Mesenchymal stem cell (in vitro differentiated cells and primary cell): Measurements from ENCODE around the gene PMAIP1.

Experiments used
- DNase-seq: peaks from one replicate; pipeline ENCODE4 v3.0.0-alpha.2; 2013
- H2AFZ ChIP-seq: one replicate; pipeline ENCODE4 v1.6.1; 2013; ENCODE audit warnings: low read depth, mild to moderate bottlenecking, control low read depth, inconsistent platforms, low read length, moderate library complexity
- H2AK5ac ChIP-seq: 2 replicates; pipeline ENCODE4 v1.6.1; 2013; ENCODE audit warnings: low read length, moderate library complexity, mild to moderate bottlenecking, inconsistent platforms; ENCODE audit not compliant: severe bottlenecking
- H2BK120ac ChIP-seq: one replicate; pipeline ENCODE4 v1.6.1; 2013; ENCODE audit warnings: low read depth, mild to moderate bottlenecking, inconsistent platforms, low read length, moderate library complexity
- H2BK12ac ChIP-seq, 2 experiments: one replicate each; pipeline ENCODE4 v1.6.1; 2013; ENCODE audit warnings: inconsistent platforms in 2 of 2, low read length in 2 of 2, mild to moderate bottlenecking in 2 of 2, moderate library complexity in 2 of 2, control low read depth in 1 of 2
- H2BK15ac ChIP-seq: one replicate; pipeline ENCODE4 v1.6.1; 2013; ENCODE audit warnings: mild to moderate bottlenecking, low read depth, inconsistent platforms; ENCODE audit not compliant: poor library complexity, severe bottlenecking
- H2BK5ac ChIP-seq: 2 replicates; pipeline ENCODE4 v1.6.1; 2013; ENCODE audit warnings: low read depth, mild to moderate bottlenecking, low read length, control low read depth, inconsistent platforms; ENCODE audit not compliant: poor library complexity, severe bottlenecking
- H3K14ac ChIP-seq, 2 experiments: one replicate each; pipeline ENCODE4 v1.6.1; 2013; ENCODE audit warnings: inconsistent platforms in 2 of 2, low read length in 2 of 2, control low read depth in 1 of 2, mild to moderate bottlenecking in 1 of 2, moderate library complexity in 1 of 2
- H3K18ac ChIP-seq, 2 experiments: one replicate each; pipeline ENCODE4 v1.6.1; 2013; ENCODE audit warnings: inconsistent platforms in 2 of 2, low read length in 2 of 2, control low read depth in 1 of 2, low read depth in 1 of 2, mild to moderate bottlenecking in 1 of 2
- H3K23ac ChIP-seq, 2 experiments: one replicate each; pipeline ENCODE4 v1.6.1; 2013; ENCODE audit warnings: inconsistent platforms in 2 of 2, low read length in 2 of 2, mild to moderate bottlenecking in 2 of 2, moderate library complexity in 2 of 2, control low read depth in 1 of 2
- H3K27ac ChIP-seq: 2 replicates; pipeline ENCODE4 v1.5.1; 2013; ENCODE audit warnings: mild to moderate bottlenecking, moderate library complexity, low read length, control low read depth, inconsistent platforms; ENCODE audit not compliant: poor library complexity, severe bottlenecking
- H3K27me3 ChIP-seq, 2 experiments: 2 replicates each; pipeline versions ENCODE4 v1.6.1 to v1.7.0; 2013; ENCODE audit warnings: low read length in 2 of 2, mild to moderate bottlenecking in 2 of 2, moderate library complexity in 2 of 2, control low read depth in 1 of 2, inconsistent platforms in 1 of 2; ENCODE audit not compliant: control insufficient read depth in 1 of 2, insufficient read depth in 1 of 2
- H3K36me3 ChIP-seq, 2 experiments: 2 replicates each; pipeline versions ENCODE4 v1.6.1 to v1.7.0; 2013; ENCODE audit warnings: low read length in 2 of 2, control low read depth in 1 of 2, inconsistent platforms in 1 of 2, low read depth in 1 of 2, mild to moderate bottlenecking in 1 of 2; ENCODE audit not compliant: insufficient read depth in 2 of 2, control insufficient read depth in 1 of 2
- H3K4ac ChIP-seq, 2 experiments: one replicate each; pipeline ENCODE4 v1.6.1; 2013; ENCODE audit warnings: inconsistent platforms in 2 of 2, low read length in 2 of 2, mild to moderate bottlenecking in 2 of 2, moderate library complexity in 2 of 2, control low read depth in 1 of 2, low read depth in 1 of 2
- H3K4me1 ChIP-seq: 2 replicates; pipeline ENCODE4 v1.6.1; 2013; ENCODE audit warnings: low read depth, low read length, control low read depth; ENCODE audit not compliant: control insufficient read depth, insufficient read depth
- H3K4me2 ChIP-seq: 2 replicates; pipeline ENCODE4 v1.6.1; 2013; ENCODE audit warnings: low read length, mild to moderate bottlenecking, inconsistent platforms; ENCODE audit not compliant: poor library complexity, severe bottlenecking
- H3K4me3 ChIP-seq, 2 experiments: 2 replicates each; pipeline versions ENCODE4 v1.5.1 to v1.7.0; 2013; ENCODE audit warnings: low read length in 2 of 2, mild to moderate bottlenecking in 2 of 2, control low read depth in 1 of 2, low read depth in 1 of 2; ENCODE audit not compliant: insufficient read depth in 1 of 2
- H3K79me1 ChIP-seq: replicated peaks from 2 replicates; pipeline ENCODE4 v1.6.1; 2013; ENCODE audit warnings: mild to moderate bottlenecking, control low read depth, low read length, inconsistent platforms; ENCODE audit not compliant: poor library complexity, severe bottlenecking
- H3K9ac ChIP-seq: 2 replicates; pipeline ENCODE4 v1.7.0; 2013; ENCODE audit warnings: mild to moderate bottlenecking, low read length, moderate library complexity
- H3K9me3 ChIP-seq: 2 replicates; pipeline ENCODE4 v1.7.0; 2013; ENCODE audit warnings: mild to moderate bottlenecking, low read length; ENCODE audit not compliant: control insufficient read depth
- H4K8ac ChIP-seq: one replicate; pipeline ENCODE4 v1.6.1; 2013; ENCODE audit warnings: inconsistent platforms, mild to moderate bottlenecking, low read length, moderate library complexity
- H4K91ac ChIP-seq: one replicate; pipeline ENCODE4 v1.6.1; 2013; ENCODE audit warnings: mild to moderate bottlenecking, low read length, inconsistent platforms
- WGBS: methylation state at CpG from one replicate; pipeline ENCODE4 v1.1.7; 2013; ENCODE audit warnings: mixed read lengths; 5-methylcytosine and 5-hydroxymethylcytosine counted together

PMAIP1 gene

DNA sequence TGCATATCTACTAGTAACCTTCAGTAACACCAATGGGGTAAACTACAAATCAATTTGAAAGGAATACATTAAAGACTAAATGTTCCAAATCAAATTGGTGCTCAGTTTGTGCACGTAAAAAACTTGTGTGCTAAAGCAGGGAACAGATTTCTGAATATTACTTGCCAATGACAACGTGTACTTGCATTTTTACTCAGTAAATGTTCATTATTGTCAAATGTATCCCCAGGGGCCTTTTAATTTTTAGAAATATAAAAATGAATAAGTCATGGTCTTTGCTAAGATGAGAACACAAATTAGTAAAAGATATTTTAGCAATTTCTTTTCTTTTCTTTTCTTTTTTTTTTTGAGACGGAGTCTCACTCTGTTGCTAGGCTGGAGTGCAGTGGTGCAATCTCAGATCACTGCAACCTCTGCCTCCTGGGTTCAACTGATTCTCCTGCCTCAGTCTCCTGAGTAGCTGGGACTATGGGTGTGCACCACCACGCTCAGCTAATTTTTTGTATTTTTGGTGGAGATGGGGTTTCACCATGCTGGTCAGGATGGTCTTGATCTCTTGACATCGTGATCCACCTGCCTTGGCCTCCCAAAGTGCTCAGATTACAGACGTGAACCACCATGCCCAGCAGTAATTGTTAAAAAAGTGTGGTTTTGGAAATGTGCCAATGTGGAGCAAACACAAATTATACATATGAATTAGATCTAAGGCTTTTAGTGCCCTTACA lies 52.6 kb downstream of the PMAIP1 start:
- H4K8ac ChIP-seq = no peak overlapping the region

More for the DNA sequence above, 52.6 kb downstream of the PMAIP1 start:
- Histone ChIP-seq H3K9ac (no peak overlapping the region), H2BK15ac (no peak overlapping the region), H3K27me3 (no peaks in the 10 kb centered on the region), H4K91ac (no peak overlapping the region), H3K4me2 (no peak overlapping the region), H3K27ac (no peak overlapping the region), H3K4ac (no peak overlapping the region), H3K36me3 (no peaks in the 10 kb centered on the region), H3K4me3 (no peak overlapping the region), H3K9me3 (no peaks in the 10 kb centered on the region), H2BK120ac (no peak overlapping the region), H3K18ac (no peak overlapping the region), H3K79me1 (no peaks in the 10 kb centered on the region), H2BK12ac (no peak overlapping the region), H3K23ac (no peak overlapping the region), H2AK5ac (no peak overlapping the region), H3K14ac (no peak overlapping the region), H3K4me1 (peaks cover 2% of the 10 kb centered on the region), H2AFZ (no peak overlapping the region), H2BK5ac (no peak overlapping the region)
- WGBS = 98% methylated on average over 4 of the region's 6 CpGs
- no peak for DNase-seq
